GM19467 (cell line): Measurements from ENCODE around the gene MID2.
"Not testable (repeated sequence)": the region's sequence is repeated elsewhere in the genome, so short reads cannot be mapped to it uniquely, and the experiment has no call there.

ENCODE experiments used
- ATAC-seq: cut with Tn5 transposase; IDR thresholded peaks from one replicate; pipeline ENCODE4 v1.9.1; 2021; ENCODE audit warnings: mild to moderate bottlenecking, moderate library complexity; ENCODE audit not compliant: unreplicated experiment

The MID2 gene

DNA sequence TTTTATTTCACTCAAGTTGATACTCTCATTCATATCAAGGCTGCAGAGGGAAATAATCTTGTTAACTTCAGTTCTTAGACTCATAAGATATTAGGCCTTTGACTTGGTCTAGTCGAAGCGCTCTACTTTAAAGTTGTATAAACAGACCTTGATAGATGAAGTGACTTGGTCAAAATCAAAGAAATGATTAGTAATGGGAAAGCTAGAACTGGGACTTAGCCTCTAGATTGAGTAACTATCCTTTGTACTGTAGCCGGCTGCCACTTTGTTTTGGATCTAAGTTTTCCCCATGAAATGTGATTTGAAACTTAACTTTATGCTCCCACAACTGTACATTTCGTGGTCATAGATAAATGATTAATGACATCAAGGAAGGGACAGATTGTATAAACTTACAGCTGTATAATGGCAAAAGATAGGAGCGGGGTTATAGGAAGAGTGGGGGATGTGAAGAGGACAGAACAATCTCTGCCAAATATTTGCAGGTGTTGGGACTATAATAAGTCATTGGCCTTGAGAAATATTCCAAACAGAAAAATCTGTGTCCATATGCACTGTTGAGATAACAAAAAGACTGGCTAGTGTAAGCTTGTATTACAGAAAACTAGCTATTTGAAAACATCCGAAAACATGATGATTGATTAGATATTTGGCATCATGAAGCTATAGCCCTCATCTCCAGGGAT lies 17.2 kb downstream of the MID2 start:
- ATAC-seq = no peak

DNA sequence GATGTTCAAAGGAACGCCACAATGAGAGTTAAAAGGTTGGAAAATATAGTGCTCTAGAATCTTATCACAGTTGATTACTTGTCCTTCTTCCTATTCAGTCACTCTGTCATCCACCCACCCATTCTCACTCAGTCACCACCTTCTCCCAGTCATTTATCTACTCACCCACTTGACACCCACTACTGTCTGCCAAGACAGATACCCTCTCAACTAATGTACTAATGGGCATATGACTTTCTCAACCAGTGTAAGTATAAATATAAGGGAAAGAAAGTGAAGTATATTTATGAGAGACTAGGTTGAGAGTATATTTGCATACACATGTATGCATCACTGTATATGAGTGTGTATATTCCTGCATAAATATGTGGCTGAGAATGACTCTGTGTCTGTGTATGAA lies 20.0 kb downstream of the MID2 start:
- no peak for ATAC-seq

DNA sequence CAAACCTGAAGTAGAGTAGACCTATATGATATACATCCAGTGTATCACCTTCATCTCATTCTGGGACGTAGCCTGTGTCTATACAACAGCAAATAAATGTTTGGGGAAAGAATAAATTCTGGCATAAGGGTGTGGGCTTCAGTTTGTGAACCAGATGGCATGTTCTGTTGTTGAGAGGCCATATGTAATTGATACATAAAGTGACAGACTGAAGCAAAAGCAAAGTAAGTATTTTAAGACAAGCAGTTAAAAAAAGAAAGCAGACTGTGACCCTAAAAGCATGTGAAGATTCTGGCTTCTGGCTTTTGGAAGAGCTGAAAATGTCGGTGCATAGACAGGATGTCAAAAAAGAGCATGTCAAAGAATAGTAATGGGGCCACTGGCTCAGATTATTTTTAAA lies 22.9 kb downstream of the MID2 start:
- no peak for ATAC-seq

DNA sequence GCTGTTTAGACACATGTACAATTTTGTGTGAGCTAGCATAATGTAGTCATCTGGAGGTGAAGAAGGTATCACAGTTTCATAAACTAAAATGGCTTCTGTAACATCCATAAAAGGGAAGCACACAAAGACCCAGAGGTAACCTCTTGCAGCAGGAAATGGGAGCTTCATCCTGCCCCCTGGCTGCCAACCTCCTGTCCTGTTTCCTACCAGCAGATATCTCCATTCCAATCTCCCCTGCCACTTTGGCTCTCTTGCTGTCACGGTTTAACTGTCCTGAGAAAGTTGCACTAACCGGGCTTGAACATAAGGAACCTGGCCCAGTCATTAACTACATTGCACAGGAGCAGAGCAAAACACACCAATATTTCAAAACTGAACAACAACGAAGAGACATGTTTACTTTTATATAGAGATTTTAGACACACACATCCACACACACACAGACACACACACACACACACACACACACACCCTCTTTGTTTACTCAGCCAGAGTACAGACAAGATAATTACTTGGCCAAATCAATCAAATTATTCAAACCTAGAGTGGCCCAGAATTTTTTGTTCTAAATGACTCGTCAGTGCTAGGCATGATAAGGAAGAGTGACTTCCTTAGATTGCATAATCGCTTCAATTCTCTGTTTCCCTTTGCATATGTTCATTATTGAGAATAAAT lies 24.2 kb downstream of the MID2 start:
- no peak for ATAC-seq

DNA sequence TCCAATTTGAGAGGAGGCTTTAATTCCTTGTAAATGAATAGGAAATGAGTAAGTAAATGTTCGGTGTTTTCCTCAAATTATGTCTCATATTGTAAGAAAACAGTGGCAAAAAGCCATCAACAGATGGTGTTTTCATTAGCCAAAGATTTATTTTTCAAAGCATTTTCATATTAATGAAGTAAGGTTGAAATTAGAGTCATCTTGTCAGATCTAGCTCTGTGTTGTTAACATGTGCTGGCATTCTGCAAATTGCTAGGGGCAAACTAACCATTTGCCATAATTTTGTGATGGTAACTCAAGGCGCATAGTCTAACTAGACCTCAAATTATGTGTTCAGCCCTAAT lies 24.7 kb downstream of the MID2 start:
- ATAC-seq = no peak

DNA sequence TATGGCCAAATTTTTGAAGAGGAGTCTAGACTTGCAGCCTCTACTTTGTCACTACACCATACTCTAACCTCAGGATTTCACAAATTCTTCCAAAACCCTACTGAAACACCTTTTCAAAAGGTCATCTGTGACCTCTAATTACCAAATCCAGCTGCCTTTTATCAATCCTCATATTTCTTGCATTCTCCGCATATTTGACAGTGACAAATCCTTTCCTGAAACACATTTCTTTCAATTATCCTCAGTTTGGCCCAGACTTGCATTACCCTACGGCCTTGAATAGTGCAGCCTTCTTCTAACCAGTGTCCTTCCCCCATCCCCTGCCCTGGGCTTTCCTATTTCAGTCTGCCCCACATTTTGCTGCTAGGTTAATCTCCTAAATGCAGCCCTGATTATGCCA lies 25.5 kb downstream of the MID2 start:
- ATAC-seq = no peak

DNA sequence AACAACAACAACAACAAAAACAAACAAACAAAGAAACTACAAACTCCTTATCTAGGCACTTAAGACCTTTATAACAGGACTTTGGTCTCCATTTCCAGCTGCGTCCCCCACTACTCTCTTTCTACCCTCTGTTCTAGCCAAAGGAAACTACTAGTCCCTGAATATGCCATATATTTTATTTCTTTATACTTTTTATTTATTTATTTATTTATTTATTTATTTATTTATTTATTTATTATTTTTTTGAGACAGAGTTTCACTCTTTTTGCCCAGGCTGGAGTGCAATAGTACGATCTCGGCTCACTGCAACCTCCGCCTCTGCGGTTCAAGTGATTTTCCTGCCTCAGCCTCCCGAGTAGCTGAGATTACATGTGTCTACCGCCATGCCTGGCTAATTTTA lies 26.0 kb downstream of the MID2 start:
- not testable (repeated sequence) for ATAC-seq

DNA sequence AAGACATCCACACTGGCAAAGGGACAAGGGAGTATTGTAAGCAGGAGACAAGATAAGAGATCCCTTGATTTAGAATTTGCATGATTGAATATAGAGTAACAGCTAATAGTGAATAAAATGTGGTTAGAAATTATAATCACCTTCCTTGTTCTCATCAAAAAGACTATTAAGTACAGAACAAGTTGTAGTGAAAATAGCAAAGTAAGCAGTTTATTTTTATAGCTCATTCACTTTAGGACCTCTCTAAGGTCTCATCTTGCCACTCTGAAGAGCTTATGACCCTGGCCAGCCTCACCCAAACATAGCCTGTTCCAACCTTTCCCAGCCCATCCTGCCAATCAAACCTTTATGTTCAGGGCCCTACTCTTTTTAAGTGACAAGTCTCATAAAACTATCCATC lies 30.6 kb downstream of the MID2 start:
- no peak for ATAC-seq

DNA sequence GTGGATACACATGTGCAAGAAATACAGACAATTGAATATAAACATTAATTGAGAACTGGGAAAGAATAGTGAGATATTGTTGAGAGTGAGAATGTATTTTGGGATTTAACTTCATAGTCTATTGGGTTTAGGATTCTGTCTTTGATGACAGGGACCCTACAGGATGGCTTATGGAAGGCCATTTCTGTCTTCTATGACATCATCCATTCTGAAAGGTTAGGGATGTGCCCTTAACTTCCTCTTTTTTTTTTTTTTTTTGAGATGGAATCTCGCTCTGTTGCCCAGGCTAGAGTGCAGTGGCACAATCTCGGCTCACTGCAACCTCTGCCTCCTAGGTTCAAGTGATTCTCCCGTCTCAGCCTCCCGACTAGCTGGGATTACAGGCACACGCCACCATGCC lies 31.4 kb downstream of the MID2 start:
- not testable (repeated sequence) for ATAC-seq

DNA sequence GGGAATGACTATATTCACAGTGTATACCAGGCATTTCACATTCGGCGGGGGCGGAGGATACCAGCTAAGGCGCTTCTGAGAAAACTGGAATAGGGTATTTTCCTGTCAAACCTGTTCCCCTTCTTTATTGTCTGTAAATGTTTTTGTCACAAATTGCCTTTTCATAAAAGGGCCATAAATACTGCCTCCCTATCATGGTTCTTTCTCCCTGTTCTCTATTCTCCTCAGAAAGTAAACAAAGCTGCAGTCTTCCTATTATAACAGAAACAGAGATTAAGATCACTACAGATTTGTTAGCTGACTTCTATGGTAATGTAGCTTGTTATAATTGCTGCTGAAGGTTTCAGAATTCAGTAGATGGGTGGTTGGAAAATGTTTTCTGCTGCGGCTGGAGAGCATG lies 32.2 kb downstream of the MID2 start:
- ATAC-seq = no peak

DNA sequence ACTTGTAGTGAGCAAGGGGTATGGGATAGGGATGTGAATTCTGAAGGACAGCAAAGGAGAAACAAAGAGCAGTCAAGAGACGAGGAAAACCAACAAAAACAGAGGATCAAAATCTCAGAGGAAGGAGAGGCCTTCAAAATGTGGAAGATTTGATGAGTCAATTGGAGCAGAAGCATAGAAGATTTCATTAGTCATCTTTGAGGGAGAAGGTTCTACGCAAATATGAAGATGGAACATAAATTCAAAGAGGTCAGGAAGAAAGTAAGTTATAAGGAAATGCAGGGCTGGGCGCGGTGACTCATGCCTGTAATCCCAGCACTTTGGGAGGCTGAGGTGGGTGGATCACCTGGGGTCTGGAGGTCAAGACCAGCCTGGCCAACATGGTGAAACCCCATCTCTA lies 35.4 kb downstream of the MID2 start:
- no peak for ATAC-seq

DNA sequence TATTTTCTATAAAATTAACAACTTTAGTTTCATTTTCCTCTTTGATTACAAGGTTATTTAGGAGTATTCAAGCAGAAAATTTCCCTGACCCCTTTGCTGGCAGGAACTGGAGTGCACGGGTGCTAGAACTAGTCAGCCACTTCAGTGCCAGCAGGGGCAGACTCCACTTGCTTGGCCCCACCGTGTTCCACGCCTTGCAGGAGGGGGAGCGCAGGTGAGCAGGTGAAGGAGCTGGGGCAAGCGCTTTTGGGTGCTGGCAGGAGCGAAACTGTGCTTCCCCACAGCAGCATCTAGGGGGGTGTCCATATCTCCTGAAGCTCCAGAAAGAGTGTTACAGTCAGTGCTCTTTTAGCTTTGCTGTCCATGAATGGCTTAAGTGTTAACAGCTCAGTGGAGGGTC lies 45.5 kb downstream of the MID2 start:
- no peak for ATAC-seq

DNA sequence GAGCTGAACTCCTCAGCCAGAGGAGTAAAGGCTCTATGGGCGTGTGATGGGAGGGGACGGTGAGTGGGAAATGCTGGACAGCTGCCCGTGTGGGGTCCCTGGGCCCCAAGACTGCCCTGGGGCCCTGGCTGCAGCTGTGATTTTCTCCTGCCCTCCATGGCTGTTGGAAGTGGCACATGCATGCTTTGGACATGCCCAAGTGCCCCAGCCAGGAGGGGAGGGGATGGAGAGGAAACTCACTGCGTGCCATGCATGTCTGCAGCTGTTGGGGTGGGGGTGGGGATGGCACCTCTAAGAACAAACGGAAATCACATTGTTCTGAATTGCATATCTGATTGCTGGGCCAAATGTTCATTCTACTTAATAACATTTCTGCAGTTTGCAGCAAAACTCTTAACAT lies 52.4 kb downstream of the MID2 start:
- ATAC-seq = no peak

DNA sequence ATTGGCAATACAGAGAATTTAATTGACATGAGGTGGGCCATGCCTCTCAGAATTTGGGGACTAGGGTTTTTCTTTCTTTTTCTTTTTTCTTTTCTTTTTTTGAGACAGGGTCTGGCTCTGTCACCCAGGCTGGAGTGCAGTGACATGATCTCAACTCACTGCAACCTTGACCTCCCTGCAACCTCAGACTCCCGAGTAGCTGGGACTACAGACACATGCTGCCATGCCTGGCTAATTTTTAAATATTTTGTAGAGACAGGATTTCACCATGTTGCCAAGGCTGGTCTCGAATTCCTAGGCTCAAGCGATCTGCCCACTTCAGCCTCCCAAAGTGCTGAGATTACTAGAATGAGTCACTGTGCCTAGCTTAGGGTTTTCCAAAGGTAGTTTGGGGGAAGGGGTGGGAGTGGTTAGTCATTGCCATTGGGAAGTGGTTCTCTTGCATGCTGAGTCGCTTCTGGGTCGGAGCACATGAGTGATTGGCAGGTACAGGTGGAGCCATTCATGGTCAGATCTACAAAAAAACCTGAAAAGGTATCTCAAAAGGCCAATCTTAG lies 54.5 kb downstream of the MID2 start:
- no peak for ATAC-seq

DNA sequence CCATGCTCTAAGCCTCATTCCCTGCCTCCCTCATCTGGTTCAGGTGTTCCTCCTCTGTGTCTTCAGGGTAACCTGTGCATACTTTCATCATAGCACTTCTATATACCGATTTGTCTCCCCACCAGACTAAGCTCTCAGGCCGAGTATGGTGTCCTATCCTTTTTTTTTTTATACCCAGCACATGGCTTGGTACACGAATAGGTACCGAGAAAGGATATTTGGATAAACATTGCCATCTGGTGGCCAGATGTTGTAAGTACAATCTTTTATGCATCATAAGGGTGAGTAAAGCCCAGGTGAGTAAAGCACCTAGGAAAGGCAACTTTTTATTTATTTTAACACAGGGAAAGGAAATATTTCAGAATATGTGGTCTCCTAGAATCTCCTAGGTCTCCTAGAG lies 68.4 kb downstream of the MID2 start:
- peak; percentile 79 for ATAC-seq

DNA sequence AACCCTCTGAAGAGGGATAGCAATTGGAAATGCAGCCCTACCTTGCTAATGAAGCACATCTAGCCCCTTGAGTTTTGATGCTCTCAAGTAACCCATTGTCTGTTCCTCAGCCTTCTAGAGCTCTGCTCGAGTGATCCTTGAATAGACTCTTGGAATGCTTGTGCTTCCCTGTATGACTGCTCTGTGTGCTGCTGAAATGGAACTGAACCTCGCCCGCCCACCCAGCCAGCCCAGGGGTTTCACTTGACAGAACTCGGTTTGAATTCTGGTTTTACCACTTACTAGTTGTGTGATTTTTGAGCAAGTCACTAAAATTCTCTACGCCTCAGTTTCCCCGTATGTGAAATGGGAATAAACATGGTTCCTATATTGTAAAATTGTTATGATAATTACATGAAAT lies 77.1 kb downstream of the MID2 start:
- no peak for ATAC-seq

DNA sequence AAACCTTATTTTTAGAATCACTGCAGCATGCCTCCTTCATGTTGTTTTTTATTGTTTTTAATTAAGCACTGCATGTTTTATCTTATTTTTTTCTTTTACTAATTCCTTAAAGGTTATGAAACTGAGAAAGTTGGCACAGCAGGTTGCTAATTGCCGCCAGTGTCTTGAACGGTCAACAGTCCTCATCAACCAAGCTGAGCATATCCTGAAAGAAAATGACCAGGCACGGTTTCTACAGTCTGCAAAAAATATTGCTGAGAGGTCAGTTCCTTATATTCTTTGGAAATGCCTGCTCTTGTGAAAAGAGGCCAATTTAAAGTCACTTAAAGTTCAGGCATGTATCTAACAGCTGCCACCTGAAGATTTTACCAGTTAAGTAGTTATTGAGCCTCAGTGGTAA lies 79.7 kb downstream of the MID2 start:
- no peak for ATAC-seq

DNA sequence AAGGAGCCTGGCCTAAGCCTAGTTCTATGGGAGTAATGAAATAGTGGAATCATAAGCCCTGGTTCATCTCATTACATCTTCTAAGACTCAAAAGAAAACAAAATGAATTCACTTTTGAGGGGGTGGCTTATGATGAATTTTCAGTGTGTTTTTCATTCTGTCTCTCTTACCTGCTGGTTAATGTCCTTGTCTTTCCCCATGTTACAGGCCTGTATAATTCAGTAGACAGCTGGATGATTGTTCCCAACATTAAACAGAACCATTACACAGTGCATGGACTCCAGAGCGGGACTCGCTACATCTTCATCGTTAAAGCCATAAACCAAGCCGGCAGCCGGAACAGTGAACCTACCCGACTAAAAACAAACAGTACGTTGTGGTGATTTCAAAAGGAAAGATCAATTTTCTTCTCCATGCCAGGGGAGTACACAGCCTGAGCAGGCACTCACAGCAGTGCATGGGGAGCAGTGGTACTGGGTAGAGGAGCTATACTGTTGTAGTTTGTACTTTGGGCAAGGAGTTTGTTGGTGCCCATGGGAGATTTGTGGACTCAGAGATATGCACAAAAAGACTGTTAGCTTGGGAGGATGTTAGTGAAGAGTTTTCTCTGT lies 98.6 kb downstream of the MID2 start:
- no peak for ATAC-seq

DNA sequence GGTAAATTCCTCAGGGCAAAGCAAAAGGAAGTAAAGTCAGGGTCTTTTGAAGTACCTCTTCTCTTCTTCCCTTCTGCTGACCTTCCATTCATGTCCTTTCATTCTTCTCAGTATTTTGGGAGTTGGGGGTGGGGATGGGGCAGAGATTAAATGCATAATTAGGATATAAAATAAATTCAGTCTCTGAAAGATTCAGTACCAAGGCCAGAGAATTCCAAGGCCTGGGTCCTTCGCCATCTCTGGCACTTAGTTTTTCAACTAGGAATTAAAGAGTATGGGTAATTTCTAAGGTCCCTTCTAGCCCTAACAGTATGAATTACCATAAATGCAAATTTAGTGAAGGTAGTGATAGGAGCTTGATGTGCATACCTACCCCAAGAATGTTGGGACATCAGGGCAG lies 108.6 kb downstream of the MID2 start:
- no peak for ATAC-seq

DNA sequence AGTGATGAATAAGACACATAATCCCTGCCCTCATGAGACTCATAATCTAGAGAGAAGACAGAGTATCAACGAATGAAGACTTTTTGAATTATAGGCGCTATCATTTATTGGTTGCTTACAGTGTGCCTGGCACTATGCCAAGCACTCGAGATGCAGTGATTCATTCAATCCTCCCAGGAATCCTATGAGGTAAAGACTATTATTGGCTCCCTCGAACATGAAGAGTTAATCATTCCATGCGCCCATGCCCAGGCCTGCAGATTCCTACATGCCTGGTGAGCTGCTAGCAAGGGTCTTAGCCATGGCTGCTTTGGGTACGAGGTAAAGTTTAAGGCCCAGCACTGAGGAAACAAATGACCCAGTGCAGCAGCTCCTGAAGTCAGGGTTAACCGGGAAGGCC lies 109.5 kb downstream of the MID2 start:
- ATAC-seq = no peak

DNA sequence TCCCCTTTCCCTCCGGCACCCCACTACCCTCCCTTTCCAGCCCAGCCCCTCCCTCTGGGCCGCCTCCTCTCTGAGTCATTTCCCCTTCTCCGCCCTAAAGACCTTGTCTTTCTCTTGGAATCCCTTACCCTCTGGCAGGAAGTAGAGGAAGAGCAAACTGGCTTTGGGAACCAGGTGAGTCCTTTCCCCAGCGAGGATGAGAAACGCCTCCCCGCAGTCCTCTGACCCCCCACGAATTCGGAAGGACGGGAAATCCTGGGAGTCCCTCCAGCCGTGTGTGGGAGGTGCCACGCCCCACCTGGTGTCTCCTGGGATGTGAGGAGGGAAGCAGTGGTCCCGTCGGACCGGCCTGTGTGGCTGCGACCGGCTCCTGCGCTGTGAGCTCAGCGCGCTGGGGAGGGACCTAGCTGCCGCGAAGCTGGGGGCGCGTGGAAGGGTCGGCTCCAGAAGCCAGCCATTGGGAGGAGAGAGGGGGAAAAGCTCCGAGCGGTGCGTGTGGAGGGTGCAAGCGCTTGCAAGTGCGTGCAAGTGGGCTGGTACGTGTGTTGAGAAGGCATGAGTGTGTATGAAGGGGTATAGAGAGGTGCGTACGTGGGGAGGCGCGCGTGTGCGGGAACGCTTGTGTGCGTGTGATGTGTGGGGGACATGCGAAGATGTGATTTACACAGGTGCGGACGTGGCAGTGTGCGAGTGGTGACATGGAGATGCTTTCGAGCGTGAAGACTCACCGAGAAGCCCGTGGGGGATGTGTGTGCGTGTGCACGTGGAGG lies 110.2 kb downstream of the MID2 start:
- no peak for ATAC-seq

DNA sequence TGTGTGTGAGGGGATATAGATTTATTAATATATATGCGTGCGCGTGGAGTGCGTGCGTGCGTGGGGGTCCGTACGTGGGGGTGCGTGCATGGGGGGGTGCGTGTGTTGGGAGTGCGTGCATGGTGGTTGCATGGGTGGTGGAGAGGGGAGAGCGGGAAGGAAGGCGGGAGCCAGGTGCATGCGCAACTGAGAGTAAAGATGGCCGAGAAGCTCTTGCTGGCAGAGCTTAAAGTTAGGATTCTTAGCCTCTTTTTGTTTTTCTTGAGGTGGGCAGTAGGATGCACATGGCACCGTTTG lies 110.7 kb downstream of the MID2 start:
- ATAC-seq = no peak
